Measurements from ENCODE around the gene NLRX1.

- TF ChIP-seq EZH2 (IDR thresholded peaks at IDR 0.05; ENCODE audit: insufficient read depth, poor library complexity, severe bottlenecking) (no peak), EZH2phosphoT487 (IDR thresholded peaks at IDR 0.05; ENCODE audit: insufficient read depth, low read depth) (no peak)
Observed at GRCh38 chr11:119179342-119179741, 10.8 kb downstream of the NLRX1 start.
